ENCODE data around the gene SIPA1L3.

DNA sequence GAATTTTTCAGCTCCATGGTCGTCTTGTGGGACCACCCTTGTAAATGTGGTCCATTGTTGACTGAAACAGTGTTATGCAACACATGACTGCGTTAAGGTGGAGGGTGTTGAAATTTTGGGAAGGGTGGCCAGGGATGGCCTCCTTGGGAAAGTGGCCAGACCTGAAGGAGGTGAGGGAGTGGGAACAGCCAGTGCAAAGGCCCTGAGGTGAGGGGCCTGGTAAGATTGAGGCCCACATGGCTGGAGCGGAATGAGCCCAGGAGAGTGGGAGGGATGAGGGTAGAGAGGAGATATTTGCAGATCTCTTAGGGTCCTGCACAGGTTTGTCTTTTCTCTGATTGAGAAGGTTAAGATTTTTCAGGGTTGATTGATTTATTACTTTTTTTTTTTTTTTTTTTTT is 18.2 kb downstream of the SIPA1L3 start:
- TF ChIP-seq, protein P1, sequence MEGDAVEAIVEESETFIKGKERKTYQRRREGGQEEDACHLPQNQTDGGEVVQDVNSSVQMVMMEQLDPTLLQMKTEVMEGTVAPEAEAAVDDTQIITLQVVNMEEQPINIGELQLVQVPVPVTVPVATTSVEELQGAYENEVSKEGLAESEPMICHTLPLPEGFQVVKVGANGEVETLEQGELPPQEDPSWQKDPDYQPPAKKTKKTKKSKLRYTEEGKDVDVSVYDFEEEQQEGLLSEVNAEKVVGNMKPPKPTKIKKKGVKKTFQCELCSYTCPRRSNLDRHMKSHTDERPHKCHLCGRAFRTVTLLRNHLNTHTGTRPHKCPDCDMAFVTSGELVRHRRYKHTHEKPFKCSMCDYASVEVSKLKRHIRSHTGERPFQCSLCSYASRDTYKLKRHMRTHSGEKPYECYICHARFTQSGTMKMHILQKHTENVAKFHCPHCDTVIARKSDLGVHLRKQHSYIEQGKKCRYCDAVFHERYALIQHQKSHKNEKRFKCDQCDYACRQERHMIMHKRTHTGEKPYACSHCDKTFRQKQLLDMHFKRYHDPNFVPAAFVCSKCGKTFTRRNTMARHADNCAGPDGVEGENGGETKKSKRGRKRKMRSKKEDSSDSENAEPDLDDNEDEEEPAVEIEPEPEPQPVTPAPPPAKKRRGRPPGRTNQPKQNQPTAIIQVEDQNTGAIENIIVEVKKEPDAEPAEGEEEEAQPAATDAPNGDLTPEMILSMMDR (IDR thresholded peaks at IDR 0.05) = no peak
- no peak for TF ChIP-seq POLR2AphosphoS5 (IDR thresholded peaks at IDR 0.05; ENCODE audit: low read depth, low read length)
- TF ChIP-seq SIN3A (IDR thresholded peaks at IDR 0.05; ENCODE audit: borderline replicate concordance, insufficient read depth, low read depth, low read length) = no peak
- no peak for TF ChIP-seq TCF7L2 (IDR thresholded peaks at IDR 0.05; ENCODE audit: low read depth, low read length)

Data from Panc1 (cell line).